Osteoblast (primary cell): Measurements from ENCODE around the gene CNST. TPM values are rescaled to one million over a fixed set of nuclear protein-coding genes. Genes with fewer than 3 reads are reported as not detected.

Source experiments
- DNase-seq: peaks from one replicate; pipeline ENCODE4 v3.0.0; 2011; ENCODE audit warnings: low spot score, mixed read lengths; ENCODE audit not compliant: insufficient read length; ENCODE audit errors: missing footprints
- H2AFZ ChIP-seq: 2 replicates; pipeline ENCODE4 v1.6.0; 2011; ENCODE audit warnings: mild to moderate bottlenecking, low read length
- H3K27ac ChIP-seq: 2 replicates; pipeline ENCODE4 v1.5.1; 2011; ENCODE audit warnings: mild to moderate bottlenecking, low read depth, low read length, moderate library complexity
- H3K27me3 ChIP-seq: 2 replicates; pipeline ENCODE4 v1.6.0; 2012; ENCODE audit warnings: mild to moderate bottlenecking, control low read depth, inconsistent platforms, low read length, moderate library complexity; ENCODE audit not compliant: insufficient read depth
- H3K36me3 ChIP-seq: 2 replicates; pipeline ENCODE4 v1.5.1; 2011; ENCODE audit warnings: mild to moderate bottlenecking, low read length, control low read depth, moderate library complexity; ENCODE audit not compliant: insufficient read depth
- H3K4me1 ChIP-seq: 2 replicates; pipeline ENCODE4 v1.5.1; 2011; ENCODE audit warnings: mild to moderate bottlenecking, low read length, control low read depth, moderate library complexity; ENCODE audit not compliant: insufficient read depth
- H3K4me2 ChIP-seq: 2 replicates; pipeline ENCODE4 v1.6.0; 2011; ENCODE audit warnings: mild to moderate bottlenecking, low read length; ENCODE audit not compliant: insufficient read depth
- H3K4me3 ChIP-seq: fragments of 200-600 bp; sonication (generic); 3 replicates; pipeline ENCODE4 v1.5.1; 2012; ENCODE audit warnings: mild to moderate bottlenecking, low read length, inconsistent platforms; ENCODE audit not compliant: insufficient read depth
- H3K79me2 ChIP-seq: 2 replicates; pipeline ENCODE4 v1.6.0; 2012; ENCODE audit warnings: mild to moderate bottlenecking, low read length, control low read depth, inconsistent platforms; ENCODE audit not compliant: insufficient read depth
- H3K9me3 ChIP-seq: 2 replicates; pipeline ENCODE4 v1.5.1; 2011; ENCODE audit warnings: low read depth, low read length, control low read depth
- H4K20me1 ChIP-seq: 2 replicates; pipeline ENCODE4 v1.6.0; 2012; ENCODE audit warnings: mild to moderate bottlenecking, low read length, control low read depth; ENCODE audit not compliant: insufficient read depth
- total RNA-seq: library from RNA; depleted of rRNA; stranded (reverse); fragments of >200 nt; gene quantifications from 2 replicates; pipeline ENCODE4 v1.2.3, GENCODE V29; 2012
- TF ChIP-seq, protein P1 (sequence below): IDR thresholded peaks from 2 replicates; pipeline ENCODE4 v1.5.1; 2011; ENCODE audit warnings: mild to moderate bottlenecking, low read depth, low read length, moderate library complexity; ENCODE audit errors: extremely low read depth

The CNST gene
- total RNA-seq, 1 donor = 25.7 TPM

DNA sequence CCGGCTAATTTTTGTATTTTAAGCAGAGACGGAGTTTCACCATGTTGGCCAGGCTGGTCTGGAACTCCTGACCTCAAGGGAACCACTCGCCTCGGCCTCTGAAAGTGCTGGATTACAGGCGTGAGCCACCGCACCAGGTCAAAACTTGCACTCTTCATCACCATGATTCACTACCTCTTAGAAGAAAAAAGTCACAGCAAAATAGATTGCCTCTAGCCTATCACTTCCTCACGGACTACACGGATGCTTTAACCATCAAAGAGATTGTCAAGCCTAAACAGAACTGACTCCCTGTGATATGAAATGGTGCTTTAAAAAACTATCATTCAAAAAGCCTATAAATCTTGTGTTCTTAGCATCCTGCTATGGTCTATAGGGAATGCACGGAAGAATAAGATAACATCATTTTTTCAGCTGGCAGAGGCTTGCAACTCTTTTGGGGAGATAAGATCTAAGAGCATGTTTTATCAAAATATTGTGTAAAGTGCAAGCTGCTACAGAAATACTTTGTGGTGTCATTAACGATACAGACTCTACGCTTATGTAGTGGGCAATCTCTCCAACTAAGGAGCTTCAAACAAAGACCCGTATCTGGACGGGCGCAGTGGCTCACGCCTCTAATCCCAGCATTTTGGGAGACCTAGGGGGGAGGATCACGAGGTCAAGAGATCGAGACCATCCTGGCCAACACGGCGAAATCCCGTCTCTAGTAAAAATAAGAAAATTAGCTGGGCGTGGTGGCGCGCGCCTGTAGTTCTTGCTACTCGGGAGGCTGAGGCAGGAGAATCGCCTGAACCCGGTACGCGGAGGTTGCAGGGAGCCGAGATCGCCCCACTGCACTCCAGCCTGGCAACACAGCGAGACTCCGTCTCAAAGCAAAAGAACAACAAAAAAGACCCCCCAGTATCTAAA is 1.2 kb upstream of the CNST start:
- peak; percentile 60 for DNase-seq
- Histone ChIP-seq H3K27me3 (no peaks in the 10 kb centered on the region), H3K4me2 (peak overlapping the region; percentile 89), H3K4me1 (peaks cover 31% of the 10 kb centered on the region), H3K27ac (peak overlapping the region; percentile 95), H3K4me3 (peak overlapping the region; percentile 96), H3K36me3 (peaks cover 8% of the 10 kb centered on the region), H3K79me2 (peaks cover 74% of the 10 kb centered on the region), H3K9me3 (no peaks in the 10 kb centered on the region), H2AFZ (peak overlapping the region; percentile 92), H4K20me1 (no peaks in the 10 kb centered on the region)
- TF ChIP-seq, protein P1, sequence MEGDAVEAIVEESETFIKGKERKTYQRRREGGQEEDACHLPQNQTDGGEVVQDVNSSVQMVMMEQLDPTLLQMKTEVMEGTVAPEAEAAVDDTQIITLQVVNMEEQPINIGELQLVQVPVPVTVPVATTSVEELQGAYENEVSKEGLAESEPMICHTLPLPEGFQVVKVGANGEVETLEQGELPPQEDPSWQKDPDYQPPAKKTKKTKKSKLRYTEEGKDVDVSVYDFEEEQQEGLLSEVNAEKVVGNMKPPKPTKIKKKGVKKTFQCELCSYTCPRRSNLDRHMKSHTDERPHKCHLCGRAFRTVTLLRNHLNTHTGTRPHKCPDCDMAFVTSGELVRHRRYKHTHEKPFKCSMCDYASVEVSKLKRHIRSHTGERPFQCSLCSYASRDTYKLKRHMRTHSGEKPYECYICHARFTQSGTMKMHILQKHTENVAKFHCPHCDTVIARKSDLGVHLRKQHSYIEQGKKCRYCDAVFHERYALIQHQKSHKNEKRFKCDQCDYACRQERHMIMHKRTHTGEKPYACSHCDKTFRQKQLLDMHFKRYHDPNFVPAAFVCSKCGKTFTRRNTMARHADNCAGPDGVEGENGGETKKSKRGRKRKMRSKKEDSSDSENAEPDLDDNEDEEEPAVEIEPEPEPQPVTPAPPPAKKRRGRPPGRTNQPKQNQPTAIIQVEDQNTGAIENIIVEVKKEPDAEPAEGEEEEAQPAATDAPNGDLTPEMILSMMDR = no peak

DNA sequence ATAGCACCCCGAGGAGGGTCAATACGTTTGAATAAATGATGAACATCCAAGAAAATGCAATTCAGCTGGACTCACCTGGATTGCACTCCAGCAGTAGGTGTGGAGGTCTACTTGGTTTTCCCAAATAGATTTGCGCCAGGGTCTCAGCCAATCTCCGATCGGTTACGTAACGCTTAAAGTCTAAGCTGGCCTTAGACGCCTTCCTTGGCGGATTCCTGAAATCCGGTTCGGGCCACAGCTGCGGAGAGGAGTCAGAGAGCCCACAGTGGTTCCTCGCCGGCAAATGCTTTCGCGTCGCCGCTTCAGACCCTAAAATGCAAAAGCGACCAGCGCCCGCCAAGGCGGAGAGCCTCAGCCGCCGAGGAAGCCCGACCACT is 517 bp upstream of the CNST start:
- Histone ChIP-seq H3K4me1 (peaks cover 32% of the 10 kb centered on the region), H3K79me2 (peaks cover 74% of the 10 kb centered on the region), H3K9me3 (no peaks in the 10 kb centered on the region), H2AFZ (peak overlapping the region; percentile 92), H3K4me3 (peak overlapping the region; percentile 96), H3K27me3 (no peaks in the 10 kb centered on the region), H3K4me2 (peak overlapping the region; percentile 89), H4K20me1 (no peaks in the 10 kb centered on the region), H3K36me3 (peaks cover 3% of the 10 kb centered on the region), H3K27ac (peak overlapping the region; percentile 95)
- TF ChIP-seq, protein P1 = no peak
- peak; percentile 63 for DNase-seq

DNA sequence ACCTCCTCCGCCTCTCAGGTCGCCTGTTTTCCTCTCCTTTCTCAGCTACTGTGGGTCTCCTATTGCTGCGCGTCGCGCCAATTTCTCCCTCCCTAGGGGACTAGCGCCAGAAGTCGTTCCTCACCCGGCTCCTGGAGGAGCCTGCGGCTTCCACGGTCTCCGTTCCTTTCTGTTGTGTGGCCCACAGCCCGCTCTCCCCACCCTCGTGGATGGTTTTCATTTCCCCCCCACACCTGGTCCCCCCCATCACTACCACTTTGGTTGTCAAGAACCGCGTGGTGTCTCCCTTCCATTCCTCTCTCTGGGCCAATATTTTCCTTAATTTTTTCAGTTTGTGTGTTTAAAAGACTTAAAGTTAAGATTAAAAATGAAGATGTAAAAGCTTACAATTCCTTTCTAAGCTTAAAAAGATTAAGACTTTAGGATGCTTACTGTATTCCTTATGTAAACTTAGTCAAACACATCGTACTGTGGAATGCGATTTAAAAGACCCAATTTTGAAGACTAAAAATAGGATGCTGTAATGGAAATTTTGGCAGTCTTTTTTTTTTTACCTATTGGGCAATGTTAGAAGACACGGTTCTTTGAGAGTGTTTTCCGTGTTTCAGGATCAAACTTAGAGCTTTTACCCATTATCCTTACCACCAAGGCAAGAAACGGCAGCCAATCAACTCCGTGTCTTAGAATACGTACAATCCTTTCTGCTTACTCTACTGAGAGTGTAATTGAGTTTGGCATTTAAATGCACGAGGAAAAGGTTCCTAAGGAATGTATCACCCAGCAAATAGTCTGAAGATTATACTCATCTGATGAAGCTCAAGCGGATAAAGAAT is 773 bp downstream of the CNST start:
- TF ChIP-seq, protein P1 = no peak
- peak; percentile 85 for DNase-seq
- peak overlapping the region; percentile 91 for H2AFZ ChIP-seq
- H3K36me3 ChIP-seq = peaks cover 3% of the 10 kb centered on the region
- H3K27me3 ChIP-seq = no peaks in the 10 kb centered on the region
- H3K79me2 ChIP-seq = peaks cover 85% of the 10 kb centered on the region
- peak overlapping the region; percentile 76 for H3K4me2 ChIP-seq
- H4K20me1 ChIP-seq = no peaks in the 10 kb centered on the region
- H3K4me1 ChIP-seq = peaks cover 32% of the 10 kb centered on the region
- peak overlapping the region; percentile 96 for H3K4me3 ChIP-seq
- no peaks in the 10 kb centered on the region for H3K9me3 ChIP-seq
- peak overlapping the region; percentile 95 for H3K27ac ChIP-seq
